Endothelial cell of hepatic sinusoid (primary cell): Measurements from ENCODE around the gene SIGLEC10.
"Not testable (repeated sequence)": the region's sequence is repeated elsewhere in the genome, so short reads cannot be mapped to it uniquely, and the experiment has no call there.

Experiments
- in situ Hi-C: cut with HindIII; loops from 2 replicates; pipeline ENCODE4 v1.10.0; 2017; ENCODE audit warnings: low sequenced_read_pairs

SIGLEC10 gene

GRCh38 chr19:51398096-51398704, 19.2 kb downstream of the SIGLEC10 start:
- in situ Hi-C loops = no loop called here

DNA sequence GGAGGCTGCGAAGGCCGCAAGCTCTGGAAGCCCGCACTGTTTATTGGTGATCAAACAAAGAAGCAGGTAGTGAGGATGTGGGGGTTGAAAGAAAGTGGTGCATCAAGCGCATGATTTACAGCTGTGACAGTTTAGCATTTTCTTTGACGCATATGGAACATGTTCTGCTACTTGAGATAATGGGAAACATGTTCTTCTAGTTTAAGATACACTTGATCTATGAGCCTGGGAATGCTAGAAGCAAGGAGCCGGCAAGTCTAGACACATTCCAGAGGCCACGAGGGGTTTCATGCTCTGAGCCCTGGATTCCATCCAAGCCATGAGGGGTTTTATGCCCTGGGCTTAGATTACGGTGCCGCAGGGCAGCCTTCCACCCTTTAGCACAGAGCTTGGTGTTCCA, 20.0 kb downstream of the SIGLEC10 start:
- in situ Hi-C loops = not testable (repeated sequence)

DNA sequence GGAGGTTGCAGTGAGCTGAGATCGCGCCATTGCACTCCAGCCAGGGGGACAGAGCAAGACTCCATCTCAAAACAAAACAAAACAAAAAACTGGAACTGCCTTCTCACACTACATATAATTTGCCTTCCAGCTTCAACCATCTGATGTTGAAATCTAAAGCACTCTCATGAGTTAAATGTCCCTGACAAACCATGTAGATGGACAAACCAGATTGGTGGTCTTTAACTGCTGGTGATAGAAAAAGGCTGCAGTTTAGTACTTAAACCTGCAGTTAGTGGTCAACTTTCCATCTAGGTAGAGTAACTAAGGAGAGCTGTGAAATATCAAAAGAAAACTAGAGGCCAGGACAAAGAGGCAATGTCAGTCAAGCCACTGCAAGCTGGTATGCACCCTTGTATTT, 21.3 kb downstream of the SIGLEC10 start:
- in situ Hi-C loops = no loop called here

DNA sequence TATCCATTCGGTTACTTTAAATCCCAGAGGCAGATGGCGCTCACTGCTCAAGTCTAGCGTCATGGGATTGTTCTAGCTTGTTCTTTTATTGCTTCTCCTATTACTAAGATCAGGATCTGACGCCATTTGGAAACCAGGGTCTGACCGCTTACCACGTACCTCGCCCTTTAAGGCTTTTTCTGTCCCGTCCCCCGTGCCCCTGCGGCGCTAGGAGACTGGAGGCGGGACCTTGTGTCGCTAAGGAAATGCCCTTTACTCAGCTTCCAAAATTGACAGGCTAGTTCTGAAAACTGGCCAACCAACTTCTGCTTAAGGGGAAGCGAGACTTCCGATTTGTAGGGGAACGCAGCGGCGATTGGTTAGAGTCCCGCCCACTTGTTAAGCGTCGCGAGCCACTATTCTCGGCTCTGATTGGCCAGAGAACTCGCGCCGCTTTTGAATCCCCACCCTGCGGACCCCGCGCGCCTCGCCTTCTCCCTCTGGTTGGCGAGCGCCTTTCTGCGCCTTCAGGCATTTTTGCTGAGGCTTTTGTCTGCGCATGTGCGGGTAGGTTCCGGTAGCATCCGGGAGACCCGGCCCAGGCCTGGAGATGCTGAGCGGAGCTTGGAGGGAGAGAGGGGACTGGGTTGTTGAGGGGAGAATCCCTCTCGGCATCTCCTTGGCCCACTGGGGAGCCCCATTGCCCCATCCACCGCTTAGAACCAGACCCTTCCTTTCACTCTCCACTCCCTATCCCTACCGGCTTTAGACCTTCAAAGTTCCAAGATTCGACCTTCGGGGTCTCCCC, 23.2 kb downstream of the SIGLEC10 start:
- in situ Hi-C loops = no loop called here

DNA sequence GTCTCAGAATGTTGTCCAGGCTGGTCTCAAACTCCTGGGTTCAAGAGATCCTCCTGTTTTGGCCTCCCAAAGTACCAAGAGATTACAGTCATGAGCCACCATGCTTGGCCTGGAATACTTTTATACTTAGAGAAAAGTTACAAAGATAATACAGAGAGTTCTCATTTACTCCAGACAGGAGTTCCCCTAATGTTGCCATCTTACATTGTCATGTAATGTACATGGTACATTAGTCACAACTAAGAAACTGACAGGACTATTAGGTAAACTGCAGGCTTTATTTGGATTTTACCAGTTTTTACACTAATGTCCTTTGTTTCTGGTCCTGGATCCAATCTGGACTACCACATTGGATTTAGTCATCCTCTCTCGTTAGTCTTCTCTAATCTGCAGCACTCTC, 24.7 kb downstream of the SIGLEC10 start:
- in situ Hi-C loops = no loop called here

- in situ Hi-C loops = no loop called here
Observed at GRCh38 chr19:51391073-51391611, 26.3 kb downstream of the SIGLEC10 start.

DNA sequence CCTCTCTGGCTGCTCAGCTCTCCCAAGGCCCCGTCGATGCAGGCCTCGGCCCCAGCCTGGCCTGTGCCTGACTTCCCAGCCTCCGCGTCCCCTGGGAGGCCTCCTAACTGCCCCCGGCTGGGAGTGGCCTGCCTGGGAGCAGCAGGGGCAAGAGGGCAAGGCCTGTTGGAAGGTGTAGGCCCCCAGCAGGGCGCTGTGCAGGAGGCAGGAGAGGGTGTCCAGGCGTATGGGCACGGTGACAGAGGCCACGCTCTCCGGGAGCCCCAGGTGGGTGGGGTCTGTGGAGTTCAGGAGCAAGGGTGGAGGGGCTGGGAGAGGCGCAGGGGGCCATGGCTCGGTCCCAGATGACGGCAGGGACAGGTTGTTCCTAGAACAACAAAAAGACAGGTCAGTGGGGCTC, 28.3 kb downstream of the SIGLEC10 start:
- in situ Hi-C loops = no loop called here

DNA sequence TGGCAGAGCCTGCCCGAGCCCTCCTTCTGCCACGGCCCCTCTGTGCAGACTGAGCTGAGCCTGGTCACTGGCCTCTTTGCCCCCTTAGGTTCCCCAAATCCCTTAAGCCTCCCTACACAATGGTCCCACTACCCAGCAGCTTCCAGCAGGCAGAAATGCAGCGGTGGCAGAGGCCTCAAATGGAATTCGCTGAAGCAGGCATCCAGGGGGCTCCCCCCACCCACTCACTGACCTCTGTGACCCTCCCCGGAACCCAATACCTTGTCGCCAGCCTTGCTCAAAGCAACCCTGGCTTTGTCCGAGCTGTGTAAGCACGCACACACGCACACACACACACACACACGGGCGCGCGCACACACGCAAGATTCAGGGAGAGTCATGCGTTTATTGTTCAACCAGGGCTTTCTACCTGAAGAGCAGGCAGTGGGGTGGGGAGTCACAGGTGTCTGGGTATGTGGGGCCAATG, 29.5 kb downstream of the SIGLEC10 start, which contains the start of gene LIM2:
Gene LIM2, minus strand, starts transcription at position 51 of the 466 bp plus-strand sequence. CDS start 531 bp downstream, outside the sequence.
- in situ Hi-C loops = no loop called here

- in situ Hi-C loops = no loop called here
Observed at GRCh38 chr19:51386882-51387520, 30.4 kb downstream of the SIGLEC10 start.

GRCh38 chr19:51382004-51382403, 35.4 kb downstream of the SIGLEC10 start:
- in situ Hi-C loops = no loop called here

DNA sequence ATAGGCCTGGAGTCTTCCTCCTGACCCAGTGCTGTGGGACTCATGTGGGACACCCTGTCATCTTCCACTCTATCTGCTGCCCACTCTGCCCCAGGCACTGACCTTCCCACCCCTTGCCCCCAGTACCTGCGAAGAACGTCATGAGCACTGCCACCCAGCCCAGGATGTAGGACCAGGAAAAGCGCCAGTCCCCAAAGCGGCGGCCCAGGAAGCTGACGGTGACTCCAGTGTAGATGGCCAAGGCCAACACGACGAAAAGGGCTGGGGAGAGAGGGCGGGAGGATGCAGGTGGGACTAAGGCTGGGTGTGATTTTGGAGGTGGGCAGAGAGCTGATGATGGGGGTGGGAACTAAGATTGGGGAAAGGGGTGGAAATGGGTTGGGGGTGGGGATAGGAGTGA, 37.1 kb downstream of the SIGLEC10 start:
- in situ Hi-C loops = no loop called here

DNA sequence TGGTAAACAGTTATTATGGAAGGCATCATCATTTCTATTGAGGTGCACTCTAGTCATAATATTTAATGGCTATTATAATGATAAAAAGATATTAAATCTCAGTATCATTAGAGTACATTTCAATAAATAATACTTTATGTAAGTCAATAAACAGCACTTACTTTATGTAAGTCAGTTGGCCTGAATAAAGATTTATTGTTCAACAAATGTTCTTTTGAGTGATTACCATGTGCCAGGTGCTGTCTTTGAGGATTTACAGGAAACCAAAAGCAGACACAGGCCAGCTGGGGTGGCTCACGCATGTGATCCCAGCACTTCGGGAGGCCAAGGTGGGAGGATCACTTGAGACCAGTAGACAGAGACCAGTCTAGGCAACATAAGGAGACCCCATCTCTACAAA, 40.0 kb downstream of the SIGLEC10 start:
- in situ Hi-C loops = no loop called here

DNA sequence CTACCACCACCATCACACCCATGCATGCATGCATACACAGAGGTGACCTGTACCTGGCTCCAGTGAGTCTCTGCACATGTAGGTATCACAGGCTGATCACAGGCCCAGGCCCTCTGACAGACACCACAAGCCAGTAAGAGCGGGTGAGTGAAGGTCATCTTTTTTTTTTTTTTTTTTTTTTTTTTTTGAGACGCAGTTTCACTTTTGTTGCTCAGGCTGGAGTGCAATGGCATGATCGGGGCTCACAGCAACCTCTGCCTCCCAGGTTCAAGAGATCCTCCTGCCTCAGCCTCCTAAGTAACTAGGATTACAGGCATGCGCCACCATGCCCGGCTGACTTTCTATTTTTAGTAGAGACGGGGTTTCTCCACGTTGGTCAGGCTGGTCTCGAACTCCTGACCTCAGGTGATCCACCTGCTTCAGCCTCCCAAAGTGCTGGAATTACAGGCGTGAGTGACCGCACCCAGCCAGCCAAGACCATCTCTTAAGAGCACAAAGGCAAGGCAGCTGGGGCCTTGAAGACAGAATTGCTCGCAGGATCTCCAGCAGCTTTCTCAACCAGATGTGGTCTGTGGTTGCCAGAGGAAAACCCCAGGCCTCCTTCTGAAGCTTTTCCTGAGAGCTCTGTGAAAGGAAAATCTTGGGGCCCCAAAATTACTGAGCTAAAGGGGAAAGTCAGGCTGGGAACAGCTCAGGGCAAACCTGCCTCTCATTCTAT, 41.8 kb downstream of the SIGLEC10 start:
- in situ Hi-C loops = no loop called here

GRCh38 chr19:51372649-51373504, 44.6 kb downstream of the SIGLEC10 start, which contains the start of gene NKG7:
TSS of gene NKG7 (minus strand) at chr19:51372654. CDS start at chr19:51372535, 119 bp downstream.
- in situ Hi-C loops = no loop called here

DNA sequence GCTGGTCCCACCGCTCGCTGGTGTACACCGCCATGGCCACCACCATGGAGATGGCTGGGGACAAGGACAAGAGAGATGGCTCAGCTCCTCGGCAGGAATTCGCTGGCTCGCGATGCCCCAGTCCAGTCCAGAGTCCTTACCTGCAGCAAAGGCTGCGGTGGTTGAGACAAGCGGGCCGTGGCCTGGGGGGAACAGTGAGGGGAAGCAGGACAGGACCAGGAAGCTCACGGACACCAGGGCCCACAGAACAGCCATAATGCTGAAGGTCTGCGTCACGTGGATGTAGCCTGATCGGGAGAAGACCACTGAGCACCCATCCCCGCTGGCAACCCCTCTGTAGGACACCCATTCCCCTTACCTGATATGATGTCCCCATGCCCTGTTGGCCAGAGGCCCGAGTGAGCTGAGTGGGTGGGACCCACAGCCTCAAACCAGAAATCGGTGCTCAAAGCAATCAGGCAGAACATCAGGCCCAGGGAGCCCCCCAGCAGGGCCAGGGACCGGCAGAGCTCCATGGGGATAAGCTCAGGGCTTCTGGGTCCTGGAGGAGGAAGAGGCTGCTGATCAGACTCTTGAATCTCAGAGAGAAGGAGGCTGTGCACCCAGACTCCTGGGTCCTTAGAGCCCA, 45.3 kb downstream of the SIGLEC10 start:
- in situ Hi-C loops = no loop called here

GRCh38 chr19:51371186-51371690, 46.2 kb downstream of the SIGLEC10 start:
- in situ Hi-C loops = no loop called here

DNA sequence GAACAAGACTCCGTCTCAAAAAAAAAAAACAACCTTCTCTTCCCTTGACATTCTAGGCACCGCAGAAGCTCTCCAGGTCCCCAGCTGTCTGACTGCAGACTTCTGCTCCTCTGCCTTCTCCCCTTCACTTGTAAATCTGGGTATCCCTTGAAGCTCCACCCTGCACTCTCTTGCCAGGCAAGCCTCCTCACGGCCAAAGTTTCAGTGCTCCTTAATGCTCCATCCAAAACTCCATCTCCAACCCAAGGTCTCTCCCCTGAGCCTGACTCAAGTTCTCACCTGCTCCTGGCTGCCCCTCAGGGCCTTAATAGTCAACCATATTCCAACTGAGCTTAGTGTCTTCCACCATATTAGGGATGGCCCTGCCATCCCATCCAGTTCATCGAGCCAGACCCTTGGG, 47.2 kb downstream of the SIGLEC10 start:
- in situ Hi-C loops = no loop called here

DNA sequence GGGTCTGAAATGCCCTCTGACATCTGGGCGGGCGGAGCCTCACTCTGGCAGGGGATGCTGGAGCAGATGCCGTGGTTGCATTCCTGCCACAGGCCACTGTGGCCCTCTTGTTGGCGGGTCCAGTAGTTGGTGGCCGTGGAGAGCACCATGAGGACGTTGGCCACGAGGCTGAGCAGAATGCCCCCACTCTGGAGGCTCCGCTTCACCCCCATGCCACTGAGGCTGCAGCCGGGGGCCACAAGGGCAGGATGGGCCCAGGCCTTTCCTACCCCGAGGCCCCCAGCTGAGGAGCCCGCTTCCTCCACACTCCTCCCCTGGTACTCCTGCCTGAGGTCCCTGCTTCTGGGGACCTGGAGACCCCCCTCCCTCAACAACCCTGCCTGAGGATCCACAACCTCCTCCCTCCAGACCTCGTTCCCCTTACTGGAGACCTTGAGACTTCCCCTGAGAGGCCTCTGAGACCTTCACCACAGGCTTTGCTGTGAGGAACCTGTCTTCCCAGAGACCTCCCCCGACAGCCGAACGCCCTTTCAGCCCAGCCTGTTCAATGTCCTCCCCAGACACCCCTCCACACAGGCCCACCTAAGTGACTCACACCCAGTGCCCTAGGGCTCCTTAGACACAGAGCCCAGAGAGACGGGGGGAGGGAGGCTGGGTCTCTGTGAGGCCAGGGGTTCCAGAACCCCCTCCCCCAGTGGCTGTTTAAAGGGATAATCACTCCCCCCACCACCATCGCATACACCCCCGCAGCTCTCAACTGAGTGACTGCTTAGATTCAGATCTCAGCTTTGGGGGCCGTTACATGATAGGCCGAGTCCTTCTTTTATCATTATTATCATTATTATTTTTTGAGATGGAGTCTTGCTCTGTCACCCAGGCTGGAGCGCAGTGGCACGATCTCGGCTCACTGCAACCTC, 48.8 kb downstream of the SIGLEC10 start, which contains the start of gene CLDND2:
Gene CLDND2, minus strand, starts transcription at position 638 of the 917 bp plus-strand sequence. Its CDS starts 426 bp downstream, at position 212.
- in situ Hi-C loops = no loop called here
